ENCODE data around the gene PLSCR1. TPM values are rescaled to one million over a fixed set of nuclear protein-coding genes. Genes with fewer than 3 reads are reported as not detected.

PLSCR1 gene
- 29.4 and 36.6 TPM in 2 replicates for total RNA-seq (2014; rRNA removed; shearing (Covaris generic))

GRCh38 chr3:146544002-146544928, at the start of gene PLSCR1:
Gene PLSCR1 (minus strand): TSS chr3:146544607. CDS start chr3:146536552, 8,055 bp downstream.

GRCh38 chr3:146469150-146470017, 75.0 kb downstream of the PLSCR1 start, which contains the start of gene PLSCR2:
Gene PLSCR2 (minus strand): TSS chr3:146469561. CDS start chr3:146459904, 9,657 bp downstream.

Small RNA genes lying within 50 kb of the gene (small RNA-seq; reads per million reads assigned to genes)
- gene RNU6-428P, result not detected

Other genes with a start within 250 kb of the PLSCR1 start
- not detected in 2 replicates for gene PLSCR2, start 75.0 kb downstream of the PLSCR1 start, total RNA-seq (2014; rRNA removed; shearing (Covaris generic))
- gene PLSCR5, start 60.7 kb upstream of the PLSCR1 start, total RNA-seq (2014; rRNA removed; shearing (Covaris generic)), result not detected in 2 replicates